ENCODE measurements around the gene KLHL34. TPM values are rescaled to one million over a fixed set of nuclear protein-coding genes. Genes with fewer than 3 reads are reported as not detected.

The KLHL34 gene
- total and polyA plus RNA-seq, 4 donors, result 0.03 to 0.06 TPM; not detected in 2

DNA sequence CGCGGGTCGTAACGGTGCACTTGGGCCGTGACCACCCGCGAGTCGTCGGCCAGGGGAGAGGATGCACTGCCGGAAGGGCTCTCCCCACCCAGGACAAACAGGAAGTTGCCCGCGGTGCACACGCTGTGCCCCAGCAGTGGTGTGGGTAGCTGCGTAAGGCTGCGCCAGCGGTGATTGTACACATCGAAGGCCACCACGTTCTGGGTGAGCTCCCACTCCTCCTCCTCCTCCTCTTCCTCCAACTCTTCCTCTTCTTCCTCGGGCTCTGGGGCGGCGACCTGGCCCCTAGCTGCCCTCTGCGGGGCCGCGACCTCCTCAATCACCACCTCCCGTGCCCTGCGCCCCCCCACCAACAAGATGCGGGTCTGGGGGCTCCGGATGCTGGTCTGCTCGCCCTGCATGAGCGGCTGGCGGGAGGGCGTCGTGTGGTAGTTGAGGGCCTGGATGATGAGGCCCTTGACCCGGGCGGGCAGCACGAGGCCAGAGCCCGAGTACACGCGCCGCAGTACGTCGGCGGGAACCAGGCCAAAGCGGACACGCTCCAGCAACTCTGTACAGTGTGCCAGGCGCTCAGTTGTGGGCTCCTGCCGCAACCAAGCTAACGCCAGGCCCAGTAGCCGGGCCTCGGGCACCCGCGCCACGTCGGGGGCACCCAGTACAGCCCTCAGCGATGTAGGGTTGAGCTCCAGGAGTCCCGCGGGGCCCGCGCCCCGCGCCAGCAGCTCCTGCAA lies 1.4 kb downstream of the KLHL34 start:
- no peak overlapping the region for H3K9ac ChIP-seq (ENCODE audit: insufficient read depth in 1 of 2, low read length in 2 of 2)
- no peak for ATAC-seq (ENCODE audit: insufficient read depth, low FRiP score)
- peaks cover 0 to 4% (median 4%) of the 10 kb centered on the region in 3 donors for H3K27me3 ChIP-seq (ENCODE audit: control insufficient read depth in 3 of 3, insufficient read depth in 3 of 3, low read length in 2 of 3)
- H3K4me1 ChIP-seq (ENCODE audit: control insufficient read depth in 5 of 5, insufficient read depth in 5 of 5, low read length in 5 of 5), result peaks cover 0 to 17% (median 0%) of the 10 kb centered on the region in 5 donors
- WGBS, 2 donors, result 48 to 65% methylated on average over 37 to 61 of the region's 61 CpGs
- no peak for DNase-seq
- peaks cover 0 to 6% (median 0%) of the 10 kb centered on the region in 4 donors for H3K9me3 ChIP-seq (ENCODE audit: control insufficient read depth in 4 of 4, insufficient read depth in 3 of 4, low read length in 3 of 4)
- TF ChIP-seq, protein P1, sequence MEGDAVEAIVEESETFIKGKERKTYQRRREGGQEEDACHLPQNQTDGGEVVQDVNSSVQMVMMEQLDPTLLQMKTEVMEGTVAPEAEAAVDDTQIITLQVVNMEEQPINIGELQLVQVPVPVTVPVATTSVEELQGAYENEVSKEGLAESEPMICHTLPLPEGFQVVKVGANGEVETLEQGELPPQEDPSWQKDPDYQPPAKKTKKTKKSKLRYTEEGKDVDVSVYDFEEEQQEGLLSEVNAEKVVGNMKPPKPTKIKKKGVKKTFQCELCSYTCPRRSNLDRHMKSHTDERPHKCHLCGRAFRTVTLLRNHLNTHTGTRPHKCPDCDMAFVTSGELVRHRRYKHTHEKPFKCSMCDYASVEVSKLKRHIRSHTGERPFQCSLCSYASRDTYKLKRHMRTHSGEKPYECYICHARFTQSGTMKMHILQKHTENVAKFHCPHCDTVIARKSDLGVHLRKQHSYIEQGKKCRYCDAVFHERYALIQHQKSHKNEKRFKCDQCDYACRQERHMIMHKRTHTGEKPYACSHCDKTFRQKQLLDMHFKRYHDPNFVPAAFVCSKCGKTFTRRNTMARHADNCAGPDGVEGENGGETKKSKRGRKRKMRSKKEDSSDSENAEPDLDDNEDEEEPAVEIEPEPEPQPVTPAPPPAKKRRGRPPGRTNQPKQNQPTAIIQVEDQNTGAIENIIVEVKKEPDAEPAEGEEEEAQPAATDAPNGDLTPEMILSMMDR (IDR thresholded peaks at IDR 0.05; ENCODE audit: control extremely low read depth, extremely low read depth), result no peak
- H3K27ac ChIP-seq (ENCODE audit: low read depth in 1 of 2, low read length in 1 of 2), result no peak overlapping the region
- no peak overlapping the region for H3K4me3 ChIP-seq
- no peaks in the 10 kb centered on the region for H3K36me3 ChIP-seq (ENCODE audit: control insufficient read depth in 4 of 4, insufficient read depth in 4 of 4, low read length in 4 of 4)

- H3K9me3 ChIP-seq (ENCODE audit: control insufficient read depth in 4 of 4, insufficient read depth in 3 of 4, low read length in 3 of 4), result peaks cover 0 to 6% (median 0%) of the 10 kb centered on the region in 4 donors
- H3K27me3 ChIP-seq (ENCODE audit: control insufficient read depth in 3 of 3, insufficient read depth in 3 of 3, low read length in 2 of 3), result peaks cover 0 to 4% (median under 1%) of the 10 kb centered on the region in 3 donors
- H3K4me3 ChIP-seq, result no peak overlapping the region
- H3K27ac ChIP-seq (ENCODE audit: low read depth in 1 of 2, low read length in 1 of 2), result no peak overlapping the region
- peaks cover 0 to 12% (median 0%) of the 10 kb centered on the region in 5 donors for H3K4me1 ChIP-seq (ENCODE audit: control insufficient read depth in 5 of 5, insufficient read depth in 5 of 5, low read length in 5 of 5)
- H3K36me3 ChIP-seq (ENCODE audit: control insufficient read depth in 4 of 4, insufficient read depth in 4 of 4, low read length in 4 of 4), result no peaks in the 10 kb centered on the region
- H3K9ac ChIP-seq (ENCODE audit: insufficient read depth in 1 of 2, low read length in 2 of 2), result no peak overlapping the region
- TF ChIP-seq, protein P1 (IDR thresholded peaks at IDR 0.05; ENCODE audit: control extremely low read depth, extremely low read depth), result no peak
- ATAC-seq (ENCODE audit: insufficient read depth, low FRiP score), result no peak
- WGBS, 2 donors, result 11 to 44% methylated on average over 24 to 76 of the region's 76 CpGs
- no peak for DNase-seq
These were observed 2.1 kb downstream of the KLHL34 start for GRCh38 chrX:21655901-21656586.

GRCh38 chrX:21645886-21646285 lies 12.2 kb downstream of the KLHL34 start:
- ATAC-seq (ENCODE audit: insufficient read depth, low FRiP score) (no peak), DNase-seq (no peak)
- TF ChIP-seq, protein P1 (IDR thresholded peaks at IDR 0.05; ENCODE audit: control extremely low read depth, extremely low read depth), result no peak
- H3K27me3 ChIP-seq (ENCODE audit: control insufficient read depth in 3 of 3, insufficient read depth in 3 of 3, low read length in 2 of 3), result peaks cover 0 to 5% (median 4%) of the 10 kb centered on the region in 3 donors
- no peak overlapping the region for H3K9ac ChIP-seq (ENCODE audit: insufficient read depth in 1 of 2, low read length in 2 of 2)
- H3K4me3 ChIP-seq, result no peak overlapping the region
- no peaks in the 10 kb centered on the region for H3K9me3 ChIP-seq (ENCODE audit: control insufficient read depth in 4 of 4, insufficient read depth in 3 of 4, low read length in 3 of 4)
- 60 to 89% methylated on average over 3 of the region's 3 CpGs for WGBS, 2 donors
- H3K36me3 ChIP-seq (ENCODE audit: control insufficient read depth in 4 of 4, insufficient read depth in 4 of 4, low read length in 4 of 4), result no peaks in the 10 kb centered on the region
- H3K27ac ChIP-seq (ENCODE audit: low read depth in 1 of 2, low read length in 1 of 2), result no peak overlapping the region
- no peaks in the 10 kb centered on the region for H3K4me1 ChIP-seq (ENCODE audit: control insufficient read depth in 5 of 5, insufficient read depth in 5 of 5, low read length in 5 of 5)
